B cell (primary cell): Measurements from ENCODE around the gene DNAJC7.

ENCODE experiments used
- CTCF ChIP-seq: fragments of 200-600 bp; IDR thresholded peaks from one replicate; pipeline ENCODE4 v1.8.0; 2022; ENCODE audit warnings: antibody characterized with exemption, mild to moderate bottlenecking
- EZH2 ChIP-seq: IDR thresholded peaks from 2 replicates; pipeline ENCODE4 v1.6.1; 2012; ENCODE audit warnings: borderline replicate concordance, low read depth, mild to moderate bottlenecking, moderate library complexity, low read length; ENCODE audit not compliant: insufficient read depth, poor library complexity, severe bottlenecking

- no peak for TF ChIP-seq CTCF
- TF ChIP-seq EZH2, result no peak
Observed at GRCh38 chr17:42025936-42026335, 8.7 kb upstream of the DNAJC7 start.
